Peyer's patch (tissue), 4 donors: Measurements from ENCODE around the gene ANGPTL2.

Experiments
- CTCF ChIP-seq, 6 experiments: fragments of 450-650 bp in 4 of 6; fragments of 200-600 bp in 2 of 6; sonication (generic) in 1 of 6; IDR thresholded peaks; one replicate each; pipeline ENCODE4 v1.5.1; 2017 to 2019; ENCODE audit warnings: antibody characterized with exemption in 6 of 6, mild to moderate bottlenecking in 3 of 6, moderate library complexity in 1 of 6
- POLR2A ChIP-seq, 2 donors: fragments of 450-650 bp; IDR thresholded peaks; one replicate each; pipeline ENCODE4 v1.5.1; 2017; ENCODE audit warnings: antibody characterized with exemption in 2 of 2, mild to moderate bottlenecking in 2 of 2, moderate library complexity in 2 of 2

- peak in 3 of 6 experiments; percentile 20 to 41 (median 35) for TF ChIP-seq CTCF (IDR thresholded peaks at IDR 0.05)
- no peak for TF ChIP-seq POLR2A (IDR thresholded peaks at IDR 0.05)
These were observed 36.9 kb upstream of the ANGPTL2 start for GRCh38 chr9:127159325-127159801.
